HFF-Myc (cell line): Measurements from ENCODE around the gene TMEM183A.

Experiments
- DNase-seq: peaks from one replicate; pipeline ENCODE4 v3.0.0-alpha.2; 2011; ENCODE audit warnings: low read depth; ENCODE audit errors: extremely low read depth
- H3K4me3 ChIP-seq: replicated peaks from 2 replicates; pipeline ENCODE4 v1.5.1; 2011; ENCODE audit warnings: low read depth, mild to moderate bottlenecking, control low read depth, low read length
- CTCF ChIP-seq: IDR thresholded peaks from 2 replicates; pipeline ENCODE4 v1.5.1; 2012; ENCODE audit warnings: mild to moderate bottlenecking, low read depth, low read length, control low read depth; ENCODE audit errors: missing control alignments

TMEM183A gene

GRCh38 chr1:202964791-202965410 is 42.3 kb upstream of the TMEM183A start:
- no peak for TF ChIP-seq CTCF
- DNase-seq: no peak
- H3K4me3 ChIP-seq: no peak overlapping the region

- DNase-seq: no peak
- no peak overlapping the region for H3K4me3 ChIP-seq
- TF ChIP-seq CTCF: no peak
These were observed 41.8 kb upstream of the TMEM183A start for GRCh38 chr1:202965422-202965821.

- TF ChIP-seq CTCF: no peak
- H3K4me3 ChIP-seq: peak overlapping the region; percentile 80
- no peak for DNase-seq
These were observed 40.9 kb upstream of the TMEM183A start for GRCh38 chr1:202966006-202966898.

DNA sequence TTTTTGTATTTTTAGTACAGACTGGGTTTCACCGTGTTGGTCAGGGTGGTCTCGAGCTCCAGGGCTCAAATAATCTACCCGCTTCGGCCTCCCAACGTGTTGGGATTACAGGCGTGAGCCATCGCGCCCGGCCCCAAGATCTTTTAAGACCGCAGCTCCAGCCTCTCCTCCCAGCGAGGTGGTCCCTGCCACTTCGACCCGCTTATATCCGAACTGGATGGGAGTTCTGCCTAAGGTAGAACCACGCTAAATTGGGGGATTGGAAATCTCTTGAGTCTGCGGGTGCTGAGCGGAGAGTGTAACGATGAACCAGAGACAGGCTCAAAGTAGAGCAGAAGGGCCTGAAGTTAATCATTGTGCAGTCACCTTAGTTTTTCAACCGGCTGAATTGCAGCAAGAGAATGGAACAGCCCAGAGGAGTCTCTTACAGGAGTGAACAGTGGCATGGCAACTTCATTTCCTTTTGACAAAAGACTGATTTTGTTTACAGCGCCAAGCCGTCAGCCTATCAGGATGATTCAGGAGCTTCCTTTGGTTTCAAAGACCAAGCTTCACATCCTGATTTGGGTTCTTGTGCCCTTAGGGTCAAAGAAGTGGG is 39.4 kb upstream of the TMEM183A start:
- peak overlapping the region; percentile 80 for H3K4me3 ChIP-seq
- no peak for DNase-seq
- no peak for TF ChIP-seq CTCF

DNA sequence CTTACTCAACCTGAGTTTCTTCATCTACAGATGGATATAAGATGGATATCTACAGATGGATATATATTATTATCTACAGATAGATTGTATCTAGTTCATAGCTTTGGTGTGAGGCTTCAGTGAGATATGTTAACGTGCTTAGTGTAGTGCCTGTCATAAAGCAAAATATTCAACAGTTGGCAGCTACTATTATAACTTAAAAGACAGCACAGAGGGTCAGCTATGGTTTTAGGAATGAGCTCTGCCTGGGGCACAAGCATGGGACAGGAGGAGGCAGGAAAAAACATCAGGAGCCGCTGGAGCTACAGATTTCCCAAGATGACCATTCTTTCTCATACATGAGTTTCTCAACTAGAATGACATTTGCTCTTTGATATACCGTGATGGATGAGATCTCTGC is 38.8 kb upstream of the TMEM183A start:
- TF ChIP-seq CTCF: no peak
- no peak overlapping the region for H3K4me3 ChIP-seq
- DNase-seq: no peak

GRCh38 chr1:202968895-202969295 is 38.3 kb upstream of the TMEM183A start:
- DNase-seq: peak; percentile 46
- no peak overlapping the region for H3K4me3 ChIP-seq
- TF ChIP-seq CTCF: peak; percentile 89
